ENCODE data around the gene CAMKMT. TPM values are rescaled to one million over a fixed set of nuclear protein-coding genes. Genes with fewer than 3 reads are reported as not detected.

Gene CAMKMT
- total RNA-seq, 1 experiment from 2014 or later = 2.7 TPM

GRCh38 chr2:44549856-44550255 lies 188.1 kb downstream of the CAMKMT start:
- peak overlapping the region; percentile 82 for H3K4me2 ChIP-seq (ENCODE audit: low read length)
- intact Hi-C loops (cut with micrococcal nuclease) = loop anchor here (2.0 to 10.0 kb wide), 2 partner anchors 23 to 155 kb away; no protein-coding TSS in a partner anchor
- H3K9ac ChIP-seq (ENCODE audit: low read length) = peak overlapping the region; percentile 45
- no peak overlapping the region for H2AFZ ChIP-seq (ENCODE audit: low read length)
- peaks cover 52% of the 10 kb centered on the region for H3K4me1 ChIP-seq (ENCODE audit: insufficient read depth, low read length)
- no peaks in the 10 kb centered on the region for H3K9me3 ChIP-seq (ENCODE audit: low read length)
- peaks cover 4% of the 10 kb centered on the region for H3F3A ChIP-seq (ENCODE audit: low read length, unreplicated experiment)
- BruUV-seq (replicated peaks) = no TSS peak
- no peaks in the 10 kb centered on the region for H3K27me3 ChIP-seq (ENCODE audit: low read length)
- no peaks in the 10 kb centered on the region for H3K79me2 ChIP-seq (ENCODE audit: low read length)
- peak; percentile 82 for DNase-seq
- H3K36me3 ChIP-seq (ENCODE audit: low read depth, low read length) = no peaks in the 10 kb centered on the region
- peak overlapping the region; percentile 26; the same call in 1 of the 2 replicates for H3K4me3 ChIP-seq (ENCODE audit: low read length)
- ChIA-PET POLR2A (ENCODE audit: unreplicated experiment) (no interaction called here), CTCF (interaction anchor here (0.5 kb wide), 1 partner anchor 70 kb away, joined by 3 read pairs; no protein-coding TSS in a partner anchor)
- peak; percentile 56 for ATAC-seq
- H4K20me1 ChIP-seq (ENCODE audit: low read length) = no peaks in the 10 kb centered on the region
- H3K27ac ChIP-seq (ENCODE audit: low read length) = peak overlapping the region; percentile 89
- H3K9me2 ChIP-seq (replicated peaks; ENCODE audit: low read length) = no peaks in the 10 kb centered on the region
- no peak for TF ChIP-seq CTCF (conservative IDR thresholded peaks at IDR 0.05; ENCODE audit: low read depth, low read length)
- TF ChIP-seq EZH2 (IDR thresholded peaks at IDR 0.05; ENCODE audit: low read length, unreplicated experiment) = no peak
- no peak for TF ChIP-seq EZH2phosphoT487 (IDR thresholded peaks at IDR 0.05; ENCODE audit: borderline replicate concordance, low read length)

GRCh38 chr2:44550561-44550960 lies 188.8 kb downstream of the CAMKMT start:
- intact Hi-C loops (cut with micrococcal nuclease) = loop anchor here (10.0 kb wide), 1 partner anchor 156 kb away; no protein-coding TSS in a partner anchor
- POLR2A ChIA-PET (ENCODE audit: unreplicated experiment) = no interaction called here
- no peaks in the 10 kb centered on the region for H3K79me2 ChIP-seq (ENCODE audit: low read length)
- H2AFZ ChIP-seq (ENCODE audit: low read length) = no peak overlapping the region
- H3K9me2 ChIP-seq (replicated peaks; ENCODE audit: low read length) = no peaks in the 10 kb centered on the region
- H3K4me2 ChIP-seq (ENCODE audit: low read length) = peak overlapping the region; percentile 82
- peaks cover 52% of the 10 kb centered on the region for H3K4me1 ChIP-seq (ENCODE audit: insufficient read depth, low read length)
- CTCF ChIA-PET = no interaction called here
- H3K9ac ChIP-seq (ENCODE audit: low read length) = no peak overlapping the region
- H3K36me3 ChIP-seq (ENCODE audit: low read depth, low read length) = no peaks in the 10 kb centered on the region
- ATAC-seq (no peak), DNase-seq (peak; percentile 51)
- H3F3A ChIP-seq (ENCODE audit: low read length, unreplicated experiment) = peaks cover 4% of the 10 kb centered on the region
- TF ChIP-seq CTCF (conservative IDR thresholded peaks at IDR 0.05; ENCODE audit: low read depth, low read length) (no peak), EZH2 (IDR thresholded peaks at IDR 0.05; ENCODE audit: low read length, unreplicated experiment) (no peak), EZH2phosphoT487 (IDR thresholded peaks at IDR 0.05; ENCODE audit: borderline replicate concordance, low read length) (no peak)
- no peaks in the 10 kb centered on the region for H3K27me3 ChIP-seq (ENCODE audit: low read length)
- H4K20me1 ChIP-seq (ENCODE audit: low read length) = no peaks in the 10 kb centered on the region
- H3K4me3 ChIP-seq (ENCODE audit: low read length) = no peak overlapping the region
- H3K9me3 ChIP-seq (ENCODE audit: low read length) = no peaks in the 10 kb centered on the region
- H3K27ac ChIP-seq (ENCODE audit: low read length) = no peak overlapping the region
- BruUV-seq (replicated peaks) = no TSS peak

GRCh38 chr2:44551497-44551896 lies 189.8 kb downstream of the CAMKMT start:
- Histone ChIP-seq H3K9me3 (ENCODE audit: low read length) (no peaks in the 10 kb centered on the region), H3K4me3 (ENCODE audit: low read length) (no peak overlapping the region), H4K20me1 (ENCODE audit: low read length) (no peaks in the 10 kb centered on the region), H3K9me2 (replicated peaks; ENCODE audit: low read length) (no peaks in the 10 kb centered on the region), H3K4me1 (ENCODE audit: insufficient read depth, low read length) (peaks cover 52% of the 10 kb centered on the region), H3K9ac (ENCODE audit: low read length) (no peak overlapping the region), H3K27me3 (ENCODE audit: low read length) (no peaks in the 10 kb centered on the region), H3K27ac (ENCODE audit: low read length) (no peak overlapping the region), H2AFZ (ENCODE audit: low read length) (no peak overlapping the region), H3K79me2 (ENCODE audit: low read length) (no peaks in the 10 kb centered on the region), H3K4me2 (ENCODE audit: low read length) (no peak overlapping the region), H3K36me3 (ENCODE audit: low read depth, low read length) (no peaks in the 10 kb centered on the region), H3F3A (ENCODE audit: low read length, unreplicated experiment) (peaks cover 4% of the 10 kb centered on the region)
- DNase-seq = no peak
- no peak for ATAC-seq
- no TSS peak for BruUV-seq (replicated peaks)
- intact Hi-C loops (cut with micrococcal nuclease) = loop anchor here (10.0 kb wide), 1 partner anchor 157 kb away; no protein-coding TSS in a partner anchor
- ChIA-PET POLR2A (ENCODE audit: unreplicated experiment) (no interaction called here), CTCF (no interaction called here)
- TF ChIP-seq EZH2 (IDR thresholded peaks at IDR 0.05; ENCODE audit: low read length, unreplicated experiment) (no peak), EZH2phosphoT487 (IDR thresholded peaks at IDR 0.05; ENCODE audit: borderline replicate concordance, low read length) (no peak), CTCF (conservative IDR thresholded peaks at IDR 0.05; ENCODE audit: low read depth, low read length) (no peak)

All from PC-3 (cell line).